Stomach (tissue), 4 donors: ENCODE results near the gene ACOT2.
"Not testable (repeated sequence)": the region's sequence is repeated elsewhere in the genome, so short reads cannot be mapped to it uniquely, and the experiment has no call there.

Source experiments
- CTCF ChIP-seq, 7 experiments: fragments of 450-650 bp in 4 of 7; fragments of 200-600 bp in 3 of 7; sonication (generic) in 3 of 7; IDR thresholded peaks; one replicate each; pipeline ENCODE4 v1.5.1; 2016 to 2019; ENCODE audit warnings: antibody characterized with exemption in 7 of 7, control low read depth in 2 of 7, mild to moderate bottlenecking in 1 of 7
- EP300 ChIP-seq: sonication (generic); formaldehyde crosslinking; IDR thresholded peaks from one replicate; pipeline ENCODE4 v1.6.1; 2017; ENCODE audit warnings: antibody characterized with exemption
- POLR2A ChIP-seq, 4 donors: fragments of 450-650 bp; IDR thresholded peaks; one replicate each; pipeline ENCODE4 v1.6.1; 2016; ENCODE audit warnings: antibody characterized with exemption in 4 of 4, control low read depth in 2 of 4, mild to moderate bottlenecking in 1 of 4, moderate library complexity in 1 of 4
- POLR2AphosphoS5 ChIP-seq, 3 donors: sonication (generic); formaldehyde crosslinking; IDR thresholded peaks; one replicate each; pipeline ENCODE4 v1.6.1; 2016; ENCODE audit warnings: antibody characterized with exemption in 3 of 3

GRCh38 chr14:73569185-73569958 lies at the start of gene ACOT2:
- peak in 1 of 7 experiments; percentile 22 for TF ChIP-seq CTCF (IDR thresholded peaks at IDR 0.05)
- peak in 1 of 4 donors; percentile 51 for TF ChIP-seq POLR2A (IDR thresholded peaks at IDR 0.05)
- peak in 2 of 3 donors; percentile 71 to 72 for TF ChIP-seq POLR2AphosphoS5 (IDR thresholded peaks at IDR 0.05)
- TF ChIP-seq EP300: not testable (repeated sequence)
